Activated CD4-positive, alpha-beta T cell treated with anti-CD3 and anti-CD28 coated beads for 1 hour (primary cell): ENCODE measurements around the gene KRTAP4-11.
"Not testable (repeated sequence)": the region's sequence is repeated elsewhere in the genome, so short reads cannot be mapped to it uniquely, and the experiment has no call there.

Source experiments
- DNase-seq: peaks from one replicate; pipeline ENCODE4 v3.0.0-alpha.2; 2020

The KRTAP4-11 gene

DNA sequence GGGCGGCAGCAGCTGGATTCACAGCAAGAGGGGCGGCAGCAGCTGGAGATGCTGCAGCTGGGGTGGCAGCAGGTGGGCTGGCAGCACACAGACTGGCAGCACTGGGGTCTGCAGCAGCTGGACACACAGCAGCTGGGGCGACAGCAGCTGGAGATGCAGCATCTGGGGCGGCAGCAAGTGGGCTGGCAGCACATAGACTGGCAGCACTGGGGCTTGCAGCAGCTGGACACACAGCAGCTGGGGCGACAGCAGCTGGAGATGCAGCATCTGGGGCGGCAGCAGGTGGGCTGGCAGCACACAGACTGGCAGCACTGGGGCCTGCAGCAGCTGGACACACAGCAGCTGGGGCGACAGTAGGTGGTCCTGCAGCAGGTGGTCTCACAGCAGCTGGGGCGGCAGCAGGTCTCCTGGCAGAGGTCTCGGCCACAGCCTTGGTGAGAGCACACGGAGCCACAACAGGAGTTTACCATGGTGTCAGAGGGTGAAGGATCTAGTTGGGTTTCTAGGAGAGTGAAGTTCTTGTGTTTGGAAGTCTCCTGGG, at the start of gene KRTAP4-11:
Gene KRTAP4-11, minus strand, starts transcription at position 528 of the 541 bp plus-strand sequence. Its CDS starts 58 bp downstream, at position 470.
- DNase-seq, result not testable (repeated sequence)

DNA sequence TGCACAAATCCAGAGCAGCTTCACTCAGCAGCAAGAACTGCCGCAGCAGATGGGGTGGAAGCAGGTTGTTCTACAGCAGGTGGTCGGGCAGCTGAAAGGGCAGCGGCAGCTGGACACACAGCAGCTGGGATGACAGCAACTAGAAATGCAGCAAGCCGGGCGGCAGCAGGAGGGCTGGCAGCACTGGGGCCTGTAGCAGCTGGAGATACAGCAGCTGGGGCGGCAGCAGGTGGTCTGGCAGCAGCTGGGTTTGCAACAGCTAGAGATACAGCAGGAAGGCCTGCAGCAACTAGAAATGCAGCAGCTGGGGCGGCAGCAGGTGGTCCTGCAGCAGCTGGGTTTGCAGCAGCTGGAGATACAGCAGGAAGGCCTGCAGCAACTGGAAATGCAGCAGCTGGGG, 49.4 kb upstream of the KRTAP4-11 start:
- no peak for DNase-seq

DNA sequence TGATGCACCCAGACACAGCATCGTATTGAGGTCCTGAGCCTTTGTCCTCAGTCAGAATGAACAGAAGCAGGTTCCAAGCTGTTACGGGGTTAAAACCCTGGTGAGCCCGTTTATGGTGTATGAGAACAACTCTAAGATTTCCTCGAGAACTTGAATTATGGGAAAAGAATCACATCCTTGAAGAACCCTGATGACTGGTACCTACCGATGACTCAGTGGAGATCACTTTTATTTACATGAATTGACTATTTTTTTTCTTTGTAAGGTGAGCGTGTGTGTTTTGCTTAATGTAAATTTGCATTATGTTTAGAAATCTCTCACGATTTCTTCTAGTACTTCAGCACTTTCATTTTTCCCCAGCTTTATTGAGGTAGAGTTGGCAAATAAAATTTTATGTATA, 45.7 kb upstream of the KRTAP4-11 start:
- DNase-seq, result no peak

DNA sequence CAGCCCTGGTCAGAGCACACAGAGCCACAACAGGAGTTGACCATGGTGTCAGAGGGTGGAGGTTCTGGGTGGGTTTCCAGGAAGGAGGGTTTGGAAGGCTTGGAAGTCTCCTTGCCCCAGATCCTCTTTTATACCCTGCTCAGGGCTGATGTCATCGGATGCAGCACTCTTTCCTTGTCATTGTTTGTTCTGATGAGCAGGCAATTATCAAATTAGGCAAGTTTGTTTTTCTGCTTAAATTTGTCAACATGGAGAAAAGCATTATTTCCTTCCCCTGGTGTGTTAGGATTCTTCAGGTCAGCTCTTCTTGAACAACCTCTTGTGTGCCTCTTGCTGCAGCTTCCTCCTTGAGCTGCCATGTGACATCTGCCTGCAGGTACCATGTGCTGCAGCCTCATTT, 42.5 kb upstream of the KRTAP4-11 start, which contains the start of gene KRTAP4-4:
Gene KRTAP4-4, minus strand, starts transcription at position 101 of the 400 bp plus-strand sequence. Its CDS starts 57 bp downstream, at position 44.
- DNase-seq, result no peak

DNA sequence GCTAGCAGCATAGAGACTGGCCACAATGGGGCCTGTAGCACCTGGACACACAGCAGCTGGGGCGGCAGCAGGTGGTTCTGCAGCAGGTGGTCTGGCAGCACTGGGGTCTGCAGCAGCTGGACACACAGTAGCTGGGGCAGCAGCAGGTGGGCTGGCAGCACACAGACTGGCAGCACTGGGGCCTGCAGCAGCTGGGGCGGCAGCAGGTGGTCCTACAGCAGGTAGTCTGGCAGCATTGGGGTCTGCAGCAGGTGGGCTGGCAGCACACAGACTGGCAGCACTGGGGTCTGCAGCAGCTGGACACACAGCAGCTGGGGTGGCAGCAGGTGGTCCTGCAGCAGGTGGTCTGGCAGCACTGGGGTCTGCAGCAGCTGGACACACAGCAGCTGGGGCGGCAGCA, 42.0 kb upstream of the KRTAP4-11 start:
- DNase-seq, result not testable (repeated sequence)

DNA sequence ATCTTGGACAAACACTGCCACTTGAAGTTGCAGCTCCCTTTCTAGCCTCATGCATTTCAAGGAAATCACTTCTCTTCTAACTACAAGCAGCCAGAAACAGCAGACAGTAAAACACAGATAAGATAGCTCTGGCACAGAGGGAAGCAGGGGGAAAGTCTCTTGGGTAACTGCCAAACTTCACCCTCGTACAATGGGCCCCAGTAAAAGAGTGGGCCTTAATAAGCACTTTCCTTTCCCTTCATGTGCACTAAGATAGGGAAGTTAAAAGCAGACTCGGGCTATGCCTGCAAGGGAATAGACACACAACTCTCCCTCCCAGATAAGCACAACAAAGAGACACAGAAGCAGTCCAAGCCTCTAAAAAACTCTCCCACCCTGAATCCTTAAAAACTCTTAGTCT, 35.7 kb upstream of the KRTAP4-11 start:
- no peak for DNase-seq

DNA sequence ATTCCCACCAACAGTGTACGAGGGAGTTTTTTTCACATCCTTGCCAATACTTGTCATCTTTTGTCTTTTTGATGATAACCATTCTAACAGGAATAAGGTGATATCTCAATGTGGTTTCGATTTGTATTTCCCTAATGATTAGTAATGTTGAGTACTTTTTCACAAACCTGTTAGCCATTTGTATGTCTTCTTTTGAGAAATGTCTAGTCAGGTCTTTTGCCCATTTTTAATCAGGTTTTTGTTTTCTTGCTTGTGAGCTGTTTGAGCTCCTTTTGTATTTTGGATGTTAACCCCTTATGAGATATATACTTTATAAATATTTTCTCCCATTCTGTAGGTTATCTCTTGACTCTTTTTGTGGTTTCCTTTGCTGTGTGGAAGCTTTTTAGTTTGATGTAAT, 33.4 kb upstream of the KRTAP4-11 start:
- no peak for DNase-seq

DNA sequence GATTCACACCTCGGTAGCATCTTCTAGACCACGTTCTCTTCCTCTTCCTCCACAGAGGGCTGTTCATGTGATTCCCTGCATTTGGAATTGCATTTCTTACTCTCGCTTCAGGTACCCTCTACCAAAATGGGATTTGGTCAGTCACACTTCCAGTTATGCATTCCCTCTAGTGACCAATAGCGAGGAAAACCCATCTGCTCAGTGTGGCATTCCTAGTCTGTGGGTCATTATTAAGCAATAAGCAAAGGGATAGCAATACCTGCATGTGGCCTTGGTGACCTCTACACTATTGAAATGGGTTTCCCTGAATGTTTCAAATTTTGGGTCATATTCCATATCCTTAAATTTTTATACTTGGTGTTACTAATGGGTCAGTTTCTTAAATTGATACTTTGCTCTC, 31.9 kb upstream of the KRTAP4-11 start:
- DNase-seq, result no peak

DNA sequence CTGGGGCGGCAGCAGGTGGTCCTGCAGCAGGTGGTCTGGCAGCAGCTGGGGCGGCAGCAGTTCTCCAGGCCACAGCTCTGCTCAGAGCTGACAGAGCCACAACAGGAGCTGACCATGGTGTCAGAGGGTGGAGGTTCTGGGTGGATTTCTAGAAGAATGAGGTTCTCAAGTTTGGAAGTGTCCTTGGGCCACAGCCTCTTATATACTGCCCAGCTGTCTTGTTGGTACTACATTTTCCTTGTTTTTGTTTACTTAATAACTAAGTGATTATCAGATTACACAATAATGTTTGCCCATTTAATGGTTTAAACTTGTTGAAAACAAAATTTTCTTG, 31.4 kb upstream of the KRTAP4-11 start, which contains the start of gene KRTAP4-5:
Gene KRTAP4-5, minus strand, starts transcription at position 174 of the 334 bp plus-strand sequence. Its CDS starts 58 bp downstream, at position 116.
- no peak for DNase-seq

DNA sequence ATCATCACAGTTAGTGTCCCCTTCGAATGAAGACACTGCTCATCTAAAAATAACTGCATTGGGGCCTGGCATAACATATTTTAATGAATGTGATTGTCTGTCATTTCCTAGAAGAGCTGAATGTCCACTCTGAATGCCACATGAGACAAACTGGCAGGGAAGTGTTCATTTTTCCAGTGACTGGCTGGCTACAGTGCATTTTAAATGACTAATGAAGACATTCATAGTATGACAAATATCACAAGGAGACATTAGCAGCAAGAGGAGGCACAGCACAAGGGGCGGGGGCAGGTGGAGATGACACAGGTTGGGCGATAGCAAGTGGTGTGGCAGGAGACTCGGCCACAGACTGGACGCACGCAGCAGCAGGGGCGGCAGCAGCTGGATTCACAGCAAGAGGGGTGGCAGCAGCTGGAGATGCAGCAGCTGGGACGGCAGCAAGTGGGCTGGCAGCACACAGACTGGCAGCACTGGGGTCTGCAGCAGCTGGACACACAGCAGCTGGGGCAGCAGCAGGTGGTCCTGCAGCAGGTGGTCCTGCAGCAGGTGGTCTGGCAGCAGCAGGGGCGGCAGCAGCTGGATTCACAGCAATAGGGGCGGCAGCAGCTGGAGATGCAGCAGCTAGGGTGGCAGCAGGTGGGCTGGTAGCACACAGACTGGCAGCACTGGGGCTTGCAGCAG, 30.9 kb upstream of the KRTAP4-11 start:
- not testable (repeated sequence) for DNase-seq

DNA sequence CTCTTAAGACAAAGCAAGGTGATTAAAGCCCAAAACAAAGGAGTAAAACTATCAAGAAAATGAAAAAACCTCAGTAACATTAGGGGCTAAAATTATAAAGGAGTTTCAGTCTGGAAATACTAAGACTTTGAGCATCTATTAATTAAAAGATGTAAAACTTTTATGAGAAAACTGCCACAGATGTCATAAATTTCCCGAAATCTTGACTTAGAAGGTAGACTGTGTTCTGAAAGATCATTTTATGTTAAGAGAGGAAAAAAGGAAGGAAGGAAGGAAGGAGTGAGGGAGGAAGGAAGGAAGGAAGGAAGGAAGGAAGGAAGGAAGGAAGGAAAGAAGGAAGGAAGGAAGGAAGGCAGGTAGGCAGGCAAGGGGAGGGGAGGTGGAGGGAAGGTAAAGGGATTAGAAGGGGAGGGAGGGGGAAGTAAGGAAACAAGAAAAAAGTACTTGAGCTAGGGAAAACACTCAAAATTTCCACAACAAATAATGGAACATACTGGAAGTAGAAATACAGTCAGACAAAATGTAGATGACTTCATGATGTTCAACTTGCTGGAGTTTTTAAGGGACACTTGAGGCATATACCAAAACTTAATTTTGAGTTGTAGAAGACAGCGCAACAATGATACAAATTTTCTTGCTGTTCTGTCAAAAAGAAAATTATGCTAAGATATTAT, 29.5 kb upstream of the KRTAP4-11 start:
- DNase-seq, result no peak

DNA sequence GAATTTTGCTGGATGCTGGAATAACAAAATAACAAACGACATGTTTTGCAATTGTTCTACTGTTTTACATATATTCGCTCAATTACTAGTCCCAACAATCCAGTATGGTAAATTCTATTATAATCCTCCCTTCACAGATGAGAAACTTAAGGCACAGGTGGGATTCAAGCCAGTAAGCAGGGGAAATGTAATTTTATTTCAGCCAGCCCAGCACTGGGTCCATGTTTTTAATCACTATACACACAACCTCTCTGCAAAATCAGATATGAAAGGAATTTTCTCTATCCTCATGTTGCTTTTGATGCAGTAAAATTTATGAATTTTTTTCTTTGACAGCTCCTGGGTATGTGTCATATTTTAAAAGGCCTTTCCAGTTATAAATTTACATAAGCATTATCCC, 27.1 kb upstream of the KRTAP4-11 start:
- DNase-seq, result no peak

DNA sequence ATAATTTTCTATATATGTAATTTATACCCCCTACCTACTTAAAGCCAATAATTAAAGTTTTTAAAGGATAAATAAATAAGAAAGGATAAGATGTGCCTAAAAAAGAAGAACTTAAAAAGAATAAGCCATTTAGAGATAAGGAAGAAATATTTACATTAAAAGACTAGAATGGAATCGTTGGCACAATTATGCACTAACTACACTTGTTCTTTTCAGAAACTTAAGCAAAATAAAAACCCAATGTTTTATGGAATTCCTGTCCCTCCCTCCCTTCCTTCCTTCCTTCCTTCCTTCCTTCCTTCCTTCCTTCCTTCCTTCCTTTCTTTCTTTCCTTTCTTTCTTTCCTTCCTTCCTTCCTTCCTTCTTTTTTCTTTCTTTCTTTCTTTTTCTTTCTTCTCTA, 26.7 kb upstream of the KRTAP4-11 start:
- DNase-seq, result no peak

DNA sequence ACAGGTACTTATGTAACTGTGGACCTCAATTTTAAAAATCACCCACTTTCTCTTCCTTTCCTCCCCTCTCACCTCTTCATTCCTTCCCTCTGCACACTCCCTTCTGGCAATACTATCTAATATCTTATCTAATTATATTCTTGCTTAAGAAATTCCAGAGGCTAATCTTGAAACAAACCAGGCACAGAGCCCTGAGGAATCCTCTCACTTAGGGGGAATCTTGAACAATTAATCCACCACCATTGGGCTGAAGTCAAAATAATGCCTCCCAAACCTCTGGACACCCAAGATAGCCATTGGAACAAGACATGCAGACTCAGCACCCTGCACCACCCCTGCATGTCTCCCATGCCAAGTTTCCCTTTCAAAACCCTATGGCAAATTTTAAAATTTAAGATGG, 23.2 kb upstream of the KRTAP4-11 start:
- no peak for DNase-seq

DNA sequence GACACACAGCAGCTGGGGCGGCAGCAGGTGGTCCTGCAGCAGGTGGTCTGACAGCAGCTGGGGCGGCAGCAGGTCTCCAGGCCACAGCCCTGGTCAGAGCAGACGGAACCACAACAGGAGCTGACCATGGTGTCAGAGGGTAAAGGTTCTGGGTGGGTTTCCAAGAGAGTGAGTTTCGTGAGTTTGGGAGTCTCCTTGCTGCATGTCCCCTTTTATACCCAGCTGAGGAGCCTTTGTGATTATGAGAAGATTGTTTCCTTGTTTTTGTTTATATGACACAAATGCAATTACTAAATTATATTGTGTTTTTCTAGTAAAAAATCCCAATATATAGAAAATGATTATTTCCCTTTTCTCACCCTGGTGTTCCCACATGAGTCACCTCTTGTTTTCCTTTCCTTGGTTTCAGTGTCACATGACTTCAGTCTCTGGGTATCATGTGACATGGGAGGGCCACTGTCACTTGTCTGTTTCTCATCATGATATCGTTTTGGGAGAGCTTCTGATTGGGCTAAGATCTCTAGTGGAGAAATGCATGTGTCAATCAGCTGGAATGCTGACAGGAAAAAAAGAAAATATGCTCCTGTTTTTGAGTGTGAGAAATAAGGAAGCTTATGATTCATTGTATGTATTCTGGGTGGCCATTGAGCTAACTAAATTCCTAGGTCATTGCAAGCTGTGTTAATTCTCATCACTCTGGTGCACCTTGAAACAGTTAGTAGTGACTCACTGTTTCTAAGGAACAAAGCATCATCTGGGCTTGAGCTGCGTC, 22.4 kb upstream of the KRTAP4-11 start, which contains the start of gene KRTAP4-6:
Gene KRTAP4-6, minus strand, starts transcription at position 185 of the 772 bp plus-strand sequence. Its CDS starts 57 bp downstream, at position 128.
- no peak for DNase-seq

DNA sequence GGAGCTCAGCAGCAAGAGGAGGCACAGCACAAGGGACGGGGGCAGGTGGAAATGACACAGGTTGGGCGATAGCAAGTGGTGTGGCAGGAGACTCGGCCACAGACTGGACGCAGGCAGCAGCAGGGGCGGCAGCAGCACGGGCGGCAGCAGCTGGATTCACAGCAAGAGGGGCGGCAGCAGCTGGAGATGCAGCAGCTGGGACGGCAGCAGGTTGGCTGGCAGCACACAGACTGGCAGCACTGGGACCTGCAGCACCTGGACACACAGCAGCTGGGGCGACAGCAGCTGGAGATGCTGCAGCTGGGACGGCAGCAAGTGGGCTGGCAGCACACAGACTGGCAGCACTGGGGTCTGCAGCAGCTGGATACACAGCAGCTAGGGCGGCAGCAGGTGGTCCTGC, 21.7 kb upstream of the KRTAP4-11 start:
- not testable (repeated sequence) for DNase-seq

DNA sequence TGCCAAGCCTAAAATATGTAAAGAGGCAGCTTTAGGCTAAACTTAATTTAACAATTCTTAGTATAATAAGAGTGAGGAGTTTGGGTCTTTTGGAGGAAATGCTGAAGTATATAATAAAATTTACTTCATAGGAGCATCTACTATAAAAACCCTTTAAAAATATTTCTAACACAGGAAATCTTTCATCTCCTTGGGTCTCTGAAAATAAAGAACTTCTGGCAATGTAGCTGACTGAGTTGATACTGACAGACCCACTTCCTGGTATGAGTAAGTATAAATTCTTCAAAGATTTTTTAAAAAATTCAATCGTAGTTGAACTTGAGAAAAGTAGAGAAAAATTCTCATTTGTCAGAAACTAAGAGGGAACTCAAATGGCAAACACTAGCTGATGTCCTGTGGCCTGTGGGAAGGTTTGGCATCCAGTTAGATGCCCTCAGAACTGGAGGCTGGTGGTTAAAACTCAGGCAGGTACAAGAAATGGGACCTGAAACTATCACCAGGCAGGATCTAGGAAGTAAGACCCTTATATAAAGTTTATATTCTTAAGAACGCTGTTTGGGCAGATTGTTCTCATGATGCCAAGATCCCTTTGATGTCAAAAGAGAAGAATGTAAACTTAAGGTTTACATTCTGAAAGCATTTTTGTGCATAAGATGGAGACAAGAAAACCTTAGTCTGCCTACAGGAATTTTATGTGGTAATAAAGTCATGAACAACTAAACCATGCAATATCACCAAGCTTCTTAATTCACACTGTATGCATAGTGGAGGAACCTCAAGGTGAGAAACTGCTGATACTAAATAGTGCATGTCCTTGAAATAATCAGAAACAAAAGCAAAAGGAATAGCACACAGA, 15.9 kb upstream of the KRTAP4-11 start:
- DNase-seq, result no peak

DNA sequence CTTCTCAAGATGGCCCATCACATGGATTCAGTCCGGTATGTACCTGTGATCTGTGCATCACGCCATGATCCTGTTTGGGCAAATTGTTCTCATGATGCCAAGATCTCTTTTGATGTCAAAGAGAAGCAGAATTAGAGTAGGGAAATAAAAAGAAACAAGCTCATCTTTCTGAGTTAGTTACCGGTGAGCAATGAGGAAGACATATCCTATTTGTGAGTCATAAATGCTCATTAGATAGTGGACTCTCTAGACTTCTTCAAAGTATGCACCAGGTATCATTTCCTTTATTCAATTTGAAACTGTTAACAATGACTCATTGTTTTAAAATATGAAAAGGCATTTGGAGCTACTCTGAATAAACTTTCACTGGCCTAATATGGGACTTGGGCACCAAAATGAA, 13.8 kb upstream of the KRTAP4-11 start:
- no peak for DNase-seq

DNA sequence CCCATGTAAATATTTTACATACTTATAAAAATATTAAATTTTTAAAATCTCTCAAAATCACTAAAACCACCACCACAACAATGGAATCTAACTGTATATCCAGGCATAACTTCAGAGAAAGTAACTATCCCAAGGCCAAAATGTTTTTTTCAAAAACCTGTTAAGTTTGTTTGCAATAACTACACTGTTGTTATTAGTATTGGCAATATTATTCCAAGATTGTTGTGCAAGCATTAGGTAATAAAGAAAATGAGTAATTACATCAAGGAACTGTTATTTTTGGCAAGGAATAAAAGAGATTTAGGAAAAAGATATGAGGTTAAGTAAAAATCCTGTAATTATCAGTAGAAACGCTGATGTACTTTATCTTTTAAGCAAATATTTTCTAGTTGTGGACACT, 9.2 kb upstream of the KRTAP4-11 start:
- DNase-seq, result no peak

DNA sequence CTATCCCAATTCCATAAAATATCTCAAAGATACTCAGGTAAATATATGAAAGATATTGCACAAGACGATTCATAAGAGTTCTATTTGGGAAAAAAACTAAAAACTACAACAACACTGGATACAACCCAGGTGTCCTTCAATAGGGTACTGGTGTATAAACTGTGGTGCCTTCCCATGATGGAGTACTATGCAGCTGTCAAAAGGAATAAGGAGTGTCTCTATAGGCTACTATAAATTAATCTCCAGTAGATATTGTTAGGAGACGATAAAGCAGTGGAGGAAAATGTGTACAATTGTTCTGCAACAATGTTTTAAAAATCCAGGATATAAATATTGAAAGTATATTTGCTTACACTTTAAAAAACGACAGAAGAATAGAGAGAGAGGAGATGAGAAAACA, 8.2 kb upstream of the KRTAP4-11 start:
- DNase-seq, result no peak

DNA sequence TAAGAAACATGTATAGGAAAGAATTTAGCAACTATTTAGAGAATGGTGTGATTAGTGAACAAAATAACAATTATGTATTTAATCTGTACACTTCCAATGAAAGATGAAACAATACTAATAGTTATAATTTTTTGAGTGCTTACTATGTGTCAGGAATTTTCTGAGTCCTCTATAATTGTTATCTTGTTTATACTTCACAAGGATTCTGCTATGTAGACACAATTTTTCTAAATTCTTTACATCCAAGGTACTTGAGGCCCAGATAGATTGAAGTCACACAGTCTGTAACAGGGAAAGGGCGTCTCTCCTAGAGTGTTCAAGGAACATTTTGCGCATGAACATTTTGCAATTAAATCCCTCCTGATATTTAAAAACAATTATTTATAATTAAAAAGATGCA, 6.9 kb upstream of the KRTAP4-11 start:
- no peak for DNase-seq

DNA sequence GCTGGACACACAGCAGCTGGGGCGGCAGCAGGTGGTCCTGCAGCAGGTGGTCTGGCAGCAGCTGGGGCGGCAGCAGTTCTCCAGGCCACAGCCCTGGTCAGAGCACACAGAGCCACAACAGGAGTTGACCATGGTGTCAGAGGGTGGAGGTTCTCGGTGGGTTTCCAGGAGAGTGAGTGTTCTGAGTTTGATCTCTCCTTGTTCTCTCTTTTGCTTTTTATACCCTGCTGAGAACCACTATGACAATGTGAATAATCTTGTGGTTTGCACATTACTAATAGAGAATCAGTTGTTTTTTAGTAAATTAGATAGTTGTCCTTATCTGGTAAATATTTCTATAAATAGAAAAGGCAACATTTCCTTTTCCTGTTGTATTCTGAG, 5.8 kb upstream of the KRTAP4-11 start, which contains the start of gene KRTAP4-12:
Gene KRTAP4-12, minus strand, starts transcription at position 192 of the 381 bp plus-strand sequence. Its CDS starts 60 bp downstream, at position 132.
- not testable (repeated sequence) for DNase-seq
